GM18498 (cell line): ENCODE measurements around the gene PRDM10.
"Not testable (repeated sequence)": the region's sequence is repeated elsewhere in the genome, so short reads cannot be mapped to it uniquely, and the experiment has no call there.

ENCODE experiments used
- ATAC-seq: cut with Tn5 transposase; IDR thresholded peaks from one replicate; pipeline ENCODE4 v1.9.1; 2021; ENCODE audit warnings: mild to moderate bottlenecking, moderate library complexity; ENCODE audit not compliant: unreplicated experiment

The PRDM10 gene

DNA sequence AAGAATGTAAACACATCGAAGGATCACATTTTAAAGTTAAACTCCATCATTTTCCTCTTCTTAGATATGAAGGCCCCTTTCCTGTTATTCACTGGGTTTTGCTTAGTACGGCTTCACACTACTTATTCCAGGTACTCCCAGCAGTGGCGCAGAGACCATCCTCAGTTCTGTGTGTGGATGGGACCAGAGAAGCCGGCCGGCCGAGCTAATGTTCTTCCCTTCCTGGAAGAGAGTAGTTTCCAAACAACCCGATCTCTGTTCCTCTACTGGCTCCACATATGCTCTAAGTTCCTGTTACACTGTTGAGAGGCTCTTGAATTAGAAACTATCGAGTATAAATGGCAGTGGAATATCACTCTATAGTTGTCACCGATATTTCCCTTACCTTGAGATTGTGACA lies 106.6 kb downstream of the PRDM10 start:
- no peak for ATAC-seq

DNA sequence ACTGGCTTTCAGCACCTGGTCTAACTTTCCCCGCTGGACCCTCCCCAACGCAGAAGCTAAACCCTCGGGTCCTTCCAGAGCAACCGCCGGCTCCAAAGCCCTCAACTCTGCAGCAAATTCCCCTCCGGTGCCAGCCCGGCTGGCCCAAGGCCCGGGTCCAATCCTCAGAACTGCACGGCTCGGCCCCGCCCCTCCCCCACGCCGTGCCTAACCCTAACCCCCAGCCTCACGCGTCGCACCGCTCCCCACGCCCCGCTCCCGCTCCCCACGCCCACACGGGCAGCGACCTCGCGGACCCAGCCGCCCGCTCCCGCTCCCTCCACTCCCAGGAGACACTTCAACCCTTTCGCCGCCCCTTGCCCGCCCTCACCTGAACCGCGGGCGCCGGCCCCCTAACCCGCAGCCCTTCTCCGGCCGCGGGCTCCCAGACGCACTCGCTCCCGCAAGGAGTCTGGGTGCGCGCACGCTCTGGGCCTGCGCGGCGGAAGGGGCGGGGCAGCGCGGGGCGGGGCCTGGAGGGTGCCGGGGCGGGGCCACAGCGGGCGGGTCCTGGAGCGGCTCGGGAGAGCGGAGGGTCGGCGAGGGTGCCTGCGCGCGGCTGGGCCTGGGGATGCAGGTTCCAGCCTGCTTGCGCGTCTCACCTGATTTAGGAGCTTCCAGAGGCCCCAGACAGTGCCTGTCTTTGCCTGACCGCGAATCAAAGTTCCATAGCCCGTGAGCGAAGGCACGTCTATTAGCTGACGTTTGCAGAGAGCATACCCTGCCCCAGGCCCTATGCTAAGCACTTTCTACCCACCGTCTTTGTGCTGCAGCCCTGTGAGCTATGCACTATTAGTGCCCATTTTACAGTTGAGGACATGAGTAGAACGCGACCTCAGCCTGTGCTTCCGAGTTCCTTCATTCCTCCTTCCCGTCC lies 107.3 kb downstream of the PRDM10 start, which contains the start of gene NFRKB:
Gene NFRKB, minus strand, starts transcription at position 453 of the 916 bp plus-strand sequence. CDS start 2,729 bp downstream, outside the sequence.
- peak; percentile 96 for ATAC-seq

DNA sequence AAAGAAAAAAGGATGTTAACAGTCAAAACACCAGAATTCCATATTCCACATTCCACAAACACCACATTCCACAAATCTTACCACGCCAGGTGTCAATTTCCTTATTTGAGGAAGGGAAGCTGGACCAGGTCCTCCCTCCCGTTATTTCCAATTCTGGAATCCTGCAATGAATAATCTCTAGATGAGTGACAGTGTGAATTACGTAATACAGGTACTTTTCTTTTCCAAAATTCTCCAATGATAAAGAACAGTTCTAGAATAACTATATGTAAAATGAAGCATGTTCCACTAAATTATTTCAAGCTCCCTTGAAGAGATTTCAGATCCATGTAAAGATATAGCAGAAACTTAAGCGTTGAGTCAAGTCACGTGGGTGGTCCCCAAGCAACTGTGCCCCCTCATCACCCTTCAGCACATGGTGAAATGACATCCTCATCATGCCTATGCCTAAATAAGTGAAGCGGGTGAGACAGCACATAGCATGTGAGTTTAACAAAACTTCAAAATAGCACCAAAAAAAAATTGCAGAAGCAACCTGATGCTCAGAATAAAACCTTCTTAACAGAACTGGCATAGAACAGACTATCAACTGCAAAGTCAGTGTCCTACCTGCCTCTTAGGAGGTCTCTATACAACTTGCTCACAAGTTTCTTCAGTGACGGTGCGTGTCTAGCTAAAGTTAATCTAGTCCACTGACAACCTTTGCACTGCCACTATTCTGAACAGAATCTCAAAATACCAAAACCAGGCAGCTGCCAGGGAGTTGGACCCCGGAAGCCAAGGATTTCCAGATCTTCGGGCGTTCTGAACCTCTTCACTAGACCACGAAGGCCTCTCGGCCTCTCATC lies 108.1 kb downstream of the PRDM10 start:
- ATAC-seq = no peak

DNA sequence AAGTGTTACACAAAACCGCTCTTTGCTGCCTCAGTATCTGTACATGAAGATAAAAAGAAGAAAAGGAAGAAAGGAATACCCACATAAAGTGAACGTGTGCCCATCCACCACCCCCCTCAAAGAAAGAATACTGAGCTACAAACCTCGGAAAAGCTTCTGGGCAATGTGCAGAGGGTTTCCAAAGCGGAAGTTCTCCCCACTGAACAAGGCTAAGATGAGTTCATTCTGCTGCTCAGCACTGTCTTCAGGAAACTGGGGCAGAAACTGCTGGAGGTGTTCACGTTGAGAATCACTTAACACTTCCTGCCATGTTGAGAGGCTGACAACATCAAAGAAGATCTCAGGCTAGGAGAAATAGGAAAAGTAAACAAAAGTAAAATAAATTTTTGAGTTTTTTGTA lies 114.2 kb downstream of the PRDM10 start:
- ATAC-seq = no peak

DNA sequence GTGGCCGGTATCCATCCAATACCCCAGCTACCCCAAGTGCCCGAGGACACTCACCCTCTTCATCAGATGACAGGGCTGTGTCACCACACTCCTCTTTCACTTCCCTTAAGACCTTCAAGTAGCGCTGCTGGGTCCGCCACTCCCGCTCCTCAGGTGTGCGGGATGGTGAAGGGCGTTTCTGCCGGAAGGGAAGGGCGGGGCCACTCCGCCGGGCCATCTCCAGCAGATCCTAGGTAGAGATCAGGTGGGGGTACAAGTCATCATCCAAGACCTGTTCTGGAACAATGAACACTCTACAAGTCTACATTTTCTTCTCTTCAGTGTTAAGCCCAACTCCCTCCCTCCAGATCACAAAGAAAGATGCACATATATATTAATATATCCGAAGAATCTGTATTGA lies 117.3 kb downstream of the PRDM10 start:
- no peak for ATAC-seq

DNA sequence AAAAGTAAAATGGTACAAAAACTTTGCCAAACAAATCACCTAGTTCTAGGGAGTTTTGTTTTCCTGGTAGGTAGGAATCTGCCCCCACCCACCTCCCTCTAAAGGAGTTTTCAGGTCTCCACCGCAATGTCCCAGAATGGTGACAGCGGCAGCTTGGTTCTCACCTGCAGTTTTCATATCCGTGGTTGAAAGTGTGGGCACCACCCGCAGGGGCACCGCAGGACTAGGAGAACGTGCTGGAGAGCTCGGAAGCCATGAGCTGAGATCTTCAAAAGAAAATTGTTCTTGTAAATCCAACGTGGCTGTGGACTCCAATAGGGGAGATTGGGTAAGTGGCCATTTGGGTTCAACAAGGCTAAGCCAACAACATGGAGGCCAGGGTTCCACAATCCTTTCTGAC lies 118.1 kb downstream of the PRDM10 start:
- no peak for ATAC-seq

DNA sequence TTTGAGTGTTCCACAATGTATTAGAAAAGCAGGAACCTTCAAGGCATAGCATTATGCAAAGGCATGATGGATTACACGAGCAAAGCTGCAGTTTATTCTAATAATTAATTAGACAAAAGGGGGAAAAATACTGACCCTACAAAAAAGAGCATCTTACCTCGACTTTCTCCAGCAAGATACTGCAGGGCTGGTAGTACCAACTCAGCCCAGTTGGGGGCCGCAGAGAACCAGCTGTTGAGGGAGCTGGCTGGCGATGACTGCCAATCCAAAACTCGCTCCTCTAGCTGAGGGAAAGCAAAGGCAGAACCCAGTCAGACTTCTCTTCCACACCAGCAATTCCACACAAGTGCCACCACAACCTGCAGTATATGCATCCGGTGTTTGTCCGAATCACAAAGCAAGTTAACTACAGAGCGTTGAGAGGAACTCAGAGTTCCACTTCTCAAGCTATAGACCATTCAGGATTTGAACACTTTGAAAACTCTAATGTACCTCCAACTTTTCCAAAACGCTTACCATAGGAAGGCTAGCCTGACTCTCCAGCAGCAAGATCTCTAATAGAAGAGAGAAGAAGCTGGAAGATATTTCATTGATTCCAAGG lies 121.0 kb downstream of the PRDM10 start:
- ATAC-seq = peak; percentile 88

DNA sequence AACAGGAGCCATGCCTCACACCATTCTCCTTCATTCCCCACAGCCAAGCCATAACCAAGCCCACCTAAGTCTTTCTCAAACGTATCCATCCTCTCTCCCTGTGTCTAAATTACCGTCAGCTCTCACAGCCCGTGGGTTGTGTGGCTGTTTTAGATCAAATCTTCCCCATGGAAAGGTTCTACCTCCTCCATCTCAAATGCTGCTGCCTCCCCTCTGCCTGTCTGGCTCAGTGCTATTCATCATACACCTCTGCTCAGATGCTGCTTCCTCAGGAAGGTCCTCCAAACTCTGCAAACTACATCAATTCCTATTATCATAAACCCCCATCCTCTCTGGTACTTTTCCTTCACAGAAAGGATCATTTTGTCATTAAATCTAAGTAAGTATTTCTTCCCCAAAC lies 122.3 kb downstream of the PRDM10 start:
- no peak for ATAC-seq

DNA sequence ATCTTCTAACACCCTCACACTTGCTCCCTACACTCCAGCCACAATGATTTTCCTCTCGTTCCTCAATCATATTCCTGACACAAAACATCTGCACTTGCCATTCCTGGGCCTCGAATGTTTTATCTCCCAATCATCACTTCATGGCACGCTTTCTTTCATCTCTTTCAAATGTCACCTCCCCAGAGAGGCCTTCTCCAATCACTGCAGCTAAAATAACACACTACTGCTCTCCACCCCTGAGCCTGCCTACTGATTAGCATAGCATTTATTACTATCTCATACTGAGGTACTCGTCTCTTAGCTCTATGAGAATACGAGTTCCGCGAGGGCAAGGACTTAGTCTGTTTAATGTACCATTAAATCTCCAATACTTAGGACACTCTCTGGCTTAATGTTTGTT lies 130.7 kb downstream of the PRDM10 start:
- ATAC-seq = no peak

DNA sequence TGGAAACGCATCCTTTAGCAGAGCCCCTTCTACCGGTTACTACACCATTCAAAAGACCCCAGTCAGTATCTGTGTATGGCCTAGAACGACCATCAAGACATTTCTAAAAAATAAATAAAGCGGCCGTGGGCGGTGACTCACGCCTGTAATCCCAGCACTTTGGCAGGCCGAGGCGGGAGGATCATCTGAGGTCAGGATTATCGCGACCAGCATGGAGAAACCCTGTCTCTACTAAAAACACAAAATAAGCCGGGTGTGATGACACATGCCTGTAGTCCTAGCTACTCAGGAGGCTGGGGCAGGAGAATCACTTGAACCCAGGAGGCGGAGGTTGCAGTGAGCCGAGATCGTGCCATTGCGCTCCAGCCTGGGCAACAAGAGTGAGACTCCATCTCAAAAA lies 134.0 kb downstream of the PRDM10 start:
- not testable (repeated sequence) for ATAC-seq

DNA sequence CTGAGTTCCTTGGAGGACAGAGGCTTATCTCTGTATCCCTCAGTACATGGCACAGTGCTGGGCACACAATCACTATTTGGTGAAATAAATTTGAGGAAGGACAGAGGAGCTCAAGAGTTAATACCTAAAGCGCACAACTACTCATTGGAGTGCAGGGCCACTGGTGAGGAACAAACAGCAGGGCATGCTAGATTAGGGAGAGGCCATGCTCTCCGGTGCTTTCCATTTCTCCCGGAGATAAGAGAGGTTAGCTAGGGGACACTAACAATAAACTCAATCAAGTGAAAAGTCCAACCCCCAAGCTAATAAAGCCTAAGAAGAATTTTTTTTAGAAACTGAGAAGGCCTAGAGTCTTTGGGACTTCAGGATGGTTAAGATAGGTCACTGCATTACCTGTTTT lies 136.3 kb downstream of the PRDM10 start:
- no peak for ATAC-seq

DNA sequence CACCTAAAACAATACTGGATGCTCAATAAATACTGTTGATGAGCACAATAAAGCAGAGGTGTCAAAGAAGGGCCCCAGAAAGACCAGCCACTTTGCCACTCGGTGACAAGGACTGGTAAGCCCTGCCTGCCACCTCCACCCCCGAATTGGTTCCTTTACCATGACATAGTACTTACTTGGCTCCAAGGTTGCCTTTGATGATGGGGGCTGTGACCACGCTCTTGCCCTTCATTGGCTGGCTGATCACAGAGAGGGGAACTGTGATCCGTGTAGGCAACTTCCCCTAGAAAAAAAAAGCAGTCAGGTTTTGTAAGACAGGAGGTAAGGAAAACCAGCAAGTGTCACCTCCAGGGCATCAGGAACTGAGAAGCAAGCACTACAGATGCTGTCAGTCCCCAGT lies 136.9 kb downstream of the PRDM10 start:
- no peak for ATAC-seq

DNA sequence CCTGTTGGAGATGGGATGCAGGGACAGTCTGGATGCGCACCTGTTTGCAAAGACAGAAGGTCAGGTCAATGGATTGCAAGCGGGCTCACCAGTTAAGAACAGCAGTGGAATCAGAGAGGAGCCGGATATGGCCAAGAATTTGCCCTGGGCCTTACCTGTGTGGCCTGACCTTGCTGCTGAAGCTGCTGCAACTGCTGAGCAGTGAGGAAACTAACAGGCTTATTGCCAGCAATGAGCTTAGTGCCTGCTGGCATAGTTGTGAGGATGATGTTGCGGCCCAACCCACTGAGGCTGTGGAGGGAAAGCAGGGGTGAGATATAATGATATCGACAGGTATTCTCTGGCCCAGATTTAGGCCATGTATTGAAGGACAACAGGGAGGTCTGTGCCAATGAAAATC lies 137.8 kb downstream of the PRDM10 start:
- ATAC-seq = no peak

DNA sequence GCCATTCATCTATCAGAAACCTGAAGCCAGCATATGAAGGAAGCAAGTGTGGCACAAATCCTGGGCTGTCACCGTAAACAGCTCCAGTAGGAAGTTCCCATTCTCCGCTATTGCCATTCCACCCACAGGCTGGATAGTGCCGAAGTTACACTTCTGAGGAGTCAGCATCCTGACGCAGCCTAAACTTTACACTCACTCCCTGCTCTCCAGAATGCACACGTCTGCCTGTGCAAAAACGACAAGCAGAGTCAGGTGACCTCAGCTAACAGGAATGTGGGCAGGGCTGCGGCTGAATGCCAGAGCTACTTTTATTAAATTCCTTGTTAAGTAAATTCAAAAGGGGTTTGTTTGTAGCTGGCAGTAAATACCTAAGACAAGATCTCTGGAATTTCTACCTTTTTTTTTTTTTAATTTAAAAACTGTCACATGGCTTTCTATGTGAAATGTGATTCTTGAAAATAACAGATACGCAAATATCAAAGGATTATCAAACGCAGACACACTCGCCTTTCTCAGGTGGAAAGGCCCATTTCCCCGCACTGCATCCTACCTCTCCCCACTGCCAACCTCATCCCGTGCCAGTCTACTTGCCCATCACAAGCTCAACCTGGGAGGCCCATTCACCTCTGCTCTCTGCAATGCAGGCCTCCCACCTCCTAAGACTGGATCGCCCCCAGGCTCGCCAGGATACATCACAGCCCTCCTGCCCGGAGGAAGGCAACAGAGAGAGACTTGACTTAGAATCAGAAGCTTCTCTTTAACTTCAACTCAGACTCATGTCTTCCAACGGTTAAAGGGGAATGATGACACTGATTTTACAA lies 140.7 kb downstream of the PRDM10 start:
- ATAC-seq = no peak

DNA sequence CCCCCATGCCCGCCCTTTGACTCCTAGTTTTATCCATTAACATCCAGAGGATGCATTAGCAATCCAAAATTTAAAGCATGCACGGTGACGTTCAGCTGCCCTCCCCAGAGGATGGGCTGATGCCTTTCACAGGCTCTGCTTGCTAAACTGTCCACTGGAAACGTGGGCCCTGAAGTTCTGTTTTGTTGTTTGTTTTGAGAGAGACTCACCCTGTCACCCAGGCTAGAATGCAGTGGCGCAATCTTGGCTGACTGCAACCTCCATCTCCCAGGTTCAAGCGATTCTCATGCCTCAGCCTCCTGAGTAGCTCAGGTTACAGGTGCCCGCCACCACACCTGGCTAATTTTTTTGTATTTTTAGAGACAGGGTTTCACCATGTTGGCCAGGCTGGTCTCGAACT lies 146.6 kb downstream of the PRDM10 start:
- ATAC-seq = no peak

DNA sequence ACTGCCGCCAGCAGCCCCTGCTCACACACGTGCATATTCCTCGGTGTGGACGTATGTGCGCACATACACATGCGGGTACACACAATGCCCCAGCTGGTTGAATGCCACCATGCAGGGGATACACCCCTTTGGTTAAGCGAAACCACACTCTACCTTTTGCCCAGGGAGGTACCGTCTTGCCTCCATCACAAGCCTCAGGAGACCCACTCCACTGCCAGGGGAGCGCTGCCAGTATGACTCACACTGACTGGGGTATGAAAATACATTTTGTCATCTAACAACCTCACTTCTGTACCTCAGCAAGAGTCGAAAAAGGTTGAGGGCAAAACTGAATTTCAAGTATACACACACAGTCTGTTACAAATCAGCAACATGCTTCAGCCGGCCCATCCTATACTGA lies 147.5 kb downstream of the PRDM10 start:
- ATAC-seq = no peak

DNA sequence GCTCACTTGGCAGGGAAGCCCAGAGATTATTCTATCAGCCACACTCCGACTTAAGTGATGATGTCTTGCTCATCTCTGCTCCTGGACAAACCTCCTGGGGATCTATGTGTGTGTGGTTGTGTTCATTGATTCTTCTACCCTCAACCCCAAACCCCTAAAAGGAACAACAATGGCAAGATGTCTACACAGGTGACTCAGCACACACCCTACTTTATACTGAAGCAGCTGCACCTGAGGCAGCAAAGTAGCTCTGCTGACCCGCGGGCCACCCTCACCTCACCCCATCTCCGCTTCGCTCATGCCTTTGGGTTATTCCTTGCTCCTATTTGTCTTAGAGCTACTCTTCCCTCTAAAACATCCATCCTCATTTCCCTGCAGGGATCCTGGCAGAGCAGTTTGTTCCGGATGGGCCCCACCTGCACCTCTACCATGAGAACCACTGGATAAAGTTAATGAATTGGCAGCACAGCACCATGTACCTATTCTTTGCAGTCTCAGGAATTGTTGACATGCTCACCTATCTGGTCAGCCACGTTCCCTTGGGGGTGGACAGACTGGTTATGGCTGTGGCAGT lies 148.3 kb downstream of the PRDM10 start:
- no peak for ATAC-seq

DNA sequence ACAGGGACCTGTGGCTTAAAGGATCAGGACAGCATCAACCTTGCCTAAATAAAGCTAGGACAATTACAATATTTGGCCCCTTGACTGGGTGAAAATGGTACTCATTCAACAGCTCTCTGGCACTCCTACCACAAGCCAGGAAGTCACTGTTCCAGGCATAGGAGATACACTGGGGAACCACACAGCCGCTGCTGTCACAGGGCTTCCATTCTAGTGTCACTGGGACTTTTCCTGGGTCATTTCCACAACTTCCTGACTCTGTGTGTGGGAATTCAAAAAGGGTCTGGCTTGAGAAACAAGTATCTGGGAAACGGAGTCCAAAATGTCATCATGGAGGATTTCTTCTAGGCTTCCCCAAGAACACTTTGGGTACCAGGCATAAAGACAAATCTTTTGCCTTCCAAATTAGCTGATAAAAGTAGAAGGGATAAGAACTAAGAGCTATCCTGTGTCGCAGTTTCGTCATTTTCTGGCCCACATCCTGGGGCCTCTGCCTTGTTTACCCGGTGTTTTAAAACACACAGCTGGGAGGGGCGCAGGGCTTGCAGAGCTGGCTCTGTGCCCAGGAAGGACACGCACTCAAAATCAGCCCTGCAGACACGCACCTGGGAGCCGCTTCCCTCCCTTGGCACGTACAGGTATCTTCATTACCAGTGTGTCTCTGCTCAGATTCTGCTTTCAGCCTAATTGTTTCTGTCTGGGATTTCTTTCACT lies 149.0 kb downstream of the PRDM10 start:
- no peak for ATAC-seq

DNA sequence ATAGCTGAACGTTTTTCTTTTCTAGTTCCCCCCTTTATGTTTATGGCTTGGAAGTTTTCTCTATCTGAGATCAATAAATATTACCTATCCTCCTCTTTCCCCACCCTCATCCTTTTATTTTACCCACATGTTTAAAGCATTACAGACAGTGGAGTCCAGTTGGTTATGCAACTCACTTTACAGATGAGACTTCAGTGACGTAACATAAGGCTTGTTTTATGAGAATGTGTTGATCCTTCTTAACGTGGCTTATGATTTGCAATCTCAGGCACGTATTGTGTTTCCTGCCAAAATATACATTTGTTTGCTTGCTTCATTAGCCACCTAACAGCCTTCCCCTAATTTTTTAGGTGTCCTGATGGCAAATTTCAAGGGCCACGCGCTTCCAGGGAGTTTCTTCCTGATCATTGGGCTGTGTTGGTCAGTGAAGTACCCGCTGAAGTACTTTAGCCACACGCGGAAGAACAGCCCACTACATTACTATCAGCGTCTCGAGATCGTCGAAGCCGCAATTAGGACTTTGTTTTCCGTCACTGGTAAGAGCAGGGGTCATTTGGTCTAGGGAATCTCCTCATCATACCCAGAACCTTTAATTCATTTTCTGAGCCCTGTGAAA lies 150.4 kb downstream of the PRDM10 start:
- no peak for ATAC-seq
